ENCODE measurements around the gene EPHA2. TPM values are rescaled to one million over a fixed set of nuclear protein-coding genes. Genes with fewer than 3 reads are reported as not detected.

Gene EPHA2
- total and polyA plus RNA-seq, 3 donors from 2014 or later, result 5.1 to 14.1 (median 5.7) TPM

- Histone ChIP-seq H3K36me3 (ENCODE audit: low read depth, missing control alignments) (no peaks in the 10 kb centered on the region), H3K27ac (no peak overlapping the region), H3K27me3 (no peaks in the 10 kb centered on the region), H3K4me3 (no peak overlapping the region), H3K9me3 (no peaks in the 10 kb centered on the region), H3K4me1 (peaks cover 4% of the 10 kb centered on the region)
- 72 to 79% methylated on average over 8 of the region's 8 CpGs for WGBS, 2 donors
- intact Hi-C loops (cut with DNase I; ENCODE audit: low total_unique reads), result no loop called here
- DNase-seq, result no peak
- no peak for TF ChIP-seq POLR2A (IDR thresholded peaks at IDR 0.05)
- TF ChIP-seq CTCF (IDR thresholded peaks at IDR 0.05), result no peak
Measured at GRCh38 chr1:16091296-16091695, 64.6 kb downstream of the EPHA2 start.

DNA sequence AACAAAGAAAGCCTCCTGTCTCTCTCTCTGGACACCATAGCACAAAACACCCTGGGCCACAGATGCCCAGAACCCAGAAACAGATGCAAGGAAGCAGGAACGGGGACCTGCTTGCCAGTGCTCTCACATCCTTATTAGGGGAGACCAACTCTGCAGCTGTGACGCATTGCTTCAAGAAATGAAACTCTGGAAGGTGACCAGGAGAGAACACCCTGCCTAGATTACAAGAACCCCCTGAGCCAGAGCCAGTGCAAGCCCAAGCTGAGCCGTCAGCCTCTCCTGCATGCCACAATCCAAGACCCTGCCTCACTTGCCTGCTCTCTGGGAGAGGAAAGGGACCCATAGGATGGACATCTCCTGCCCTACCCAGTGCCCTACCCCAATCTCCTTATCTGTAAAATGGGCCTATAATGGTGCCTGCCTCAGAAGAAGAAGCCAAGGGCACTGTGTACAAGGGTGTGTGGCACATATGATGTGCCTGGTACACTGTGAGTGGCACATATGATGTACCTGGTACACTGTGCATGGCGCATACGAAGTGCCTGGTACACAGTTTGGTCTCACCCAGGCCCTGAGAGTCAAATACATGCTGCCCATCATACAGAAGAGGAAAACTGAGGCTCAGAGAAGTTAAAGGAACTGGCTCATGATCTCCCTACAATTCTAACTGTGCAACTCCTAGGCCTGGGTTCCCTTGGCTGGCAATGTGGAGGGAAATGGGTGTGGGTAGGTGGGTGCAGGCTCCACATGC is 65.6 kb downstream of the EPHA2 start:
- Histone ChIP-seq H3K4me3 (no peak overlapping the region), H3K9me3 (no peaks in the 10 kb centered on the region), H3K27ac (no peak overlapping the region), H3K36me3 (ENCODE audit: low read depth, missing control alignments) (no peaks in the 10 kb centered on the region), H3K4me1 (peaks cover under 1% of the 10 kb centered on the region), H3K27me3 (no peaks in the 10 kb centered on the region)
- DNase-seq, result no peak
- 72 to 73% methylated on average over 5 of the region's 5 CpGs for WGBS, 2 donors
- TF ChIP-seq POLR2A (IDR thresholded peaks at IDR 0.05) (no peak), CTCF (IDR thresholded peaks at IDR 0.05) (no peak)
- intact Hi-C loops (cut with DNase I; ENCODE audit: low total_unique reads), result no loop called here

DNA sequence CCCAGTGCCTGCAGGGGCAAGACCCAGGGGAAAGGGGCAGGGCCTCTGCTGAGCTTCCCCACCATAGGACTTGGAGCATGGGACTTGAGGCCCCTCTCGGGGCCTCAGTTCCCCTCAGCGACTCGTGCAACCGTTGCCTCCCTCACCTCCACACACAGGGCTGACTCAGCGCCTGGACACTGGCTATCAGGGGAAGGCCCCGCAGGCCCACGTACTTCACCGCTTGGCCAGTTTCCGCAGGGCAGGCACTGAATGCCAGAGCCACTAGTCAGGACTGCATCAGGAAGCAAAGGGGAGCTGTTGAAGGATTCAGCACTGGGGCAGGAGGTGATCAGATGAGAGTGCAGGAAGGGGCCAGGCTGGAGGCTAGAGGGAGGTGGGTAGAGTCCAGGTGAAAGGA is 66.9 kb downstream of the EPHA2 start:
- intact Hi-C loops (cut with DNase I; ENCODE audit: low total_unique reads), result loop anchor here (10.0 kb wide), 1 partner anchor 156 kb away; no protein-coding TSS in a partner anchor
- H3K27ac ChIP-seq, result no peak overlapping the region
- no peaks in the 10 kb centered on the region for H3K4me1 ChIP-seq
- TF ChIP-seq CTCF (IDR thresholded peaks at IDR 0.05) (no peak), POLR2A (IDR thresholded peaks at IDR 0.05) (no peak)
- WGBS, 2 donors, result 83 to 100% methylated on average over 4 to 9 of the region's 9 CpGs
- H3K27me3 ChIP-seq, result no peaks in the 10 kb centered on the region
- DNase-seq, result no peak
- H3K36me3 ChIP-seq (ENCODE audit: low read depth, missing control alignments), result no peaks in the 10 kb centered on the region
- no peak overlapping the region for H3K4me3 ChIP-seq
- H3K9me3 ChIP-seq, result no peaks in the 10 kb centered on the region

DNA sequence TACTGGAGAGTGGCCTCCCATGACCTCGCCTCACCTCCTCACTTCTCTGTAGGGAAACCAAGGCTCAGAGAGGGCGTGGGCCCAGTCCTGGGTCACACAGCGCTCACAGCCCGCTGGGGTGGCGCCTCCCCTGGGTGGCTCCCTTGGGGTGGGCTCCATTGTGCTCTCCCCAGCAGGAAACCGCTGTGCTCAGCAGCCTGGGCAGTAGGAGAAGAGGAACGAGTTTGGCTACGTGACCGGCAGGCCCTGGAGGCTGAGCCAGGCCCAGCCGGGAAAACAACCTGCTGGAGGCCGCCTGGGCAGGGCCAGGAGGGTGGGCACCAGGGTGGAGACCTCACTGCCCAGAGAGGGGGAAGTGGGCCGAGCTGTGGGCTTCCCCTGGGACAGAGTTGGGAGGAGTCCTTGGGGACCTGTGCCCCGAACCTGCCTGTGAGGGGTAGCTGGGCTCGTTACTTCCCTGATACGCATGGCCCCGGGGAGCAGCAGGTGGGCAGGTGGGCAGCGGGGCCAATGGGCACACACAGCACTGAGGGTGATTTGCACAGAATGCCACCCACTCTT is 67.4 kb downstream of the EPHA2 start:
- Histone ChIP-seq H3K36me3 (ENCODE audit: low read depth, missing control alignments) (no peaks in the 10 kb centered on the region), H3K9me3 (no peaks in the 10 kb centered on the region), H3K4me3 (no peak overlapping the region), H3K4me1 (no peaks in the 10 kb centered on the region), H3K27me3 (no peaks in the 10 kb centered on the region), H3K27ac (no peak overlapping the region)
- intact Hi-C loops (cut with DNase I; ENCODE audit: low total_unique reads), result loop anchor here (10.0 kb wide), 1 partner anchor 156 kb away; no protein-coding TSS in a partner anchor
- WGBS, 2 donors, result 87 to 100% methylated on average over 1 to 17 of the region's 17 CpGs
- no peak for TF ChIP-seq POLR2A (IDR thresholded peaks at IDR 0.05)
- no peak for DNase-seq

DNA sequence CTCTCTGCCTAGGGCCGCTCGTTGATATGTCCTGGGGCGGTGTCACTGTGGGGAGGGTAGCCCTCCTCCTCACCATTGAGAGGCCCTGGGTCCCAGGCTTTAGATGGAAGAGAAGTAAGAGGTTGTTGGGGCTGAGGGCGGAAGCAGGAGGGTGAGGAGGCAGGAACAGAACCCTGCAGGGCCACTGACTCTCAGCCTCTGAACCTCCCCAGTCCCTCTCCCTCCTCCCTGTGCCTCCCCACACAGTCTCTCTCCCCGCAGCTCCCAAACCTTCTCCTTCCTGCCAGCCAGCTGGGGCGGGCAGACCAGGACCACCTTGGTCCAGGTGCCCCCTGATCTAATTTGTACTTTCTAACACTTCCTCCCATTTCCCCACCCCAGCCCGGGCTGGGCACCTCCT is 68.1 kb downstream of the EPHA2 start:
- Histone ChIP-seq H3K4me3 (no peak overlapping the region), H3K27me3 (no peaks in the 10 kb centered on the region), H3K27ac (no peak overlapping the region), H3K36me3 (ENCODE audit: low read depth, missing control alignments) (no peaks in the 10 kb centered on the region), H3K9me3 (no peaks in the 10 kb centered on the region), H3K4me1 (no peaks in the 10 kb centered on the region)
- no peak for DNase-seq
- WGBS, 2 donors, result 73% methylated on average over 7 of the region's 7 CpGs
- TF ChIP-seq CTCF (IDR thresholded peaks at IDR 0.05) (no peak), POLR2A (IDR thresholded peaks at IDR 0.05) (no peak)
- intact Hi-C loops (cut with DNase I; ENCODE audit: low total_unique reads), result loop anchor here (10.0 kb wide), 1 partner anchor 157 kb away; no protein-coding TSS in a partner anchor

Data from testis (tissue), 3 donors.